ENCODE data around the gene ARL14EP. TPM values are rescaled to one million over a fixed set of nuclear protein-coding genes. Genes with fewer than 3 reads are reported as not detected.

ARL14EP gene
- total and polyA plus RNA-seq, 4 donors: 19.0 to 23.7 (median 20.2) TPM

GRCh38 chr11:30292545-30292944 lies 30.4 kb upstream of the ARL14EP start:
- no peaks in the 10 kb centered on the region for H3K27me3 ChIP-seq (ENCODE audit: control insufficient read depth in 1 of 2, insufficient read depth in 2 of 2, low read length in 1 of 2)
- intact Hi-C loops (cut with DNase I): no loop called here
- H3K9me3 ChIP-seq (ENCODE audit: control insufficient read depth, low read length): peaks cover 1% of the 10 kb centered on the region
- DNase-seq: no peak
- no peaks in the 10 kb centered on the region for H3K36me3 ChIP-seq (ENCODE audit: control insufficient read depth in 1 of 2, insufficient read depth in 2 of 2, low read length in 1 of 2)
- H3K4me3 ChIP-seq (ENCODE audit: low read length in 2 of 2): no peak overlapping the region
- ATAC-seq (ENCODE audit: low FRiP score): no peak
- no peaks in the 10 kb centered on the region for H3K4me1 ChIP-seq (ENCODE audit: control insufficient read depth in 1 of 2, insufficient read depth in 2 of 2, low read length in 2 of 2)
- WGBS, 2 donors: 82 to 86% methylated on average over 2 of the region's 2 CpGs
- H3K27ac ChIP-seq (ENCODE audit: low read depth in 1 of 2, low read length in 2 of 2): no peak overlapping the region

GRCh38 chr11:30295178-30295885 lies 27.6 kb upstream of the ARL14EP start:
- H3K4me1 ChIP-seq (ENCODE audit: control insufficient read depth in 1 of 2, insufficient read depth in 2 of 2, low read length in 2 of 2): no peaks in the 10 kb centered on the region
- intact Hi-C loops (cut with DNase I): no loop called here
- DNase-seq (no peak), ATAC-seq (ENCODE audit: low FRiP score) (peak; percentile 52)
- no peak overlapping the region for H3K27ac ChIP-seq (ENCODE audit: low read depth in 1 of 2, low read length in 2 of 2)
- 79 to 85% methylated on average over 8 of the region's 8 CpGs for WGBS, 2 donors
- no peaks in the 10 kb centered on the region for H3K27me3 ChIP-seq (ENCODE audit: control insufficient read depth in 1 of 2, insufficient read depth in 2 of 2, low read length in 1 of 2)
- H3K9me3 ChIP-seq (ENCODE audit: control insufficient read depth, low read length): no peaks in the 10 kb centered on the region
- H3K36me3 ChIP-seq (ENCODE audit: control insufficient read depth in 1 of 2, insufficient read depth in 2 of 2, low read length in 1 of 2): no peaks in the 10 kb centered on the region
- no peak overlapping the region for H3K4me3 ChIP-seq (ENCODE audit: low read length in 2 of 2)

- Histone ChIP-seq H3K27ac (ENCODE audit: low read depth in 1 of 2, low read length in 2 of 2) (no peak overlapping the region), H3K4me1 (ENCODE audit: control insufficient read depth in 1 of 2, insufficient read depth in 2 of 2, low read length in 2 of 2) (no peaks in the 10 kb centered on the region), H3K4me3 (ENCODE audit: low read length in 2 of 2) (no peak overlapping the region), H3K9me3 (ENCODE audit: control insufficient read depth, low read length) (no peaks in the 10 kb centered on the region), H3K36me3 (ENCODE audit: control insufficient read depth in 1 of 2, insufficient read depth in 2 of 2, low read length in 1 of 2) (no peaks in the 10 kb centered on the region), H3K27me3 (ENCODE audit: control insufficient read depth in 1 of 2, insufficient read depth in 2 of 2, low read length in 1 of 2) (no peaks in the 10 kb centered on the region)
- intact Hi-C loops (cut with DNase I): no loop called here
- DNase-seq: no peak
- 95 to 96% methylated on average over 1 of the region's 1 CpG for WGBS, 2 donors
- ATAC-seq (ENCODE audit: low FRiP score): no peak
Observed at GRCh38 chr11:30304620-30305019, 18.3 kb upstream of the ARL14EP start.

- ATAC-seq (ENCODE audit: low FRiP score) (no peak), DNase-seq (no peak)
- intact Hi-C loops (cut with DNase I): no loop called here
- H3K9me3 ChIP-seq (ENCODE audit: control insufficient read depth, low read length): peaks cover 1% of the 10 kb centered on the region
- no peak overlapping the region for H3K27ac ChIP-seq (ENCODE audit: low read depth in 1 of 2, low read length in 2 of 2)
- no peaks in the 10 kb centered on the region for H3K27me3 ChIP-seq (ENCODE audit: control insufficient read depth in 1 of 2, insufficient read depth in 2 of 2, low read length in 1 of 2)
- H3K4me3 ChIP-seq (ENCODE audit: low read length in 2 of 2): no peak overlapping the region
- no peaks in the 10 kb centered on the region for H3K4me1 ChIP-seq (ENCODE audit: control insufficient read depth in 1 of 2, insufficient read depth in 2 of 2, low read length in 2 of 2)
- H3K36me3 ChIP-seq (ENCODE audit: control insufficient read depth in 1 of 2, insufficient read depth in 2 of 2, low read length in 1 of 2): no peaks in the 10 kb centered on the region
- 91 to 100% methylated on average over 1 of the region's 1 CpG for WGBS, 2 donors
Observed at GRCh38 chr11:30310623-30311022, 12.3 kb upstream of the ARL14EP start.

GRCh38 chr11:30311189-30311588 lies 11.7 kb upstream of the ARL14EP start:
- 46% methylated on average over 2 of the region's 2 CpGs for WGBS, 2 donors
- H3K4me1 ChIP-seq (ENCODE audit: control insufficient read depth in 1 of 2, insufficient read depth in 2 of 2, low read length in 2 of 2): no peaks in the 10 kb centered on the region
- no peak overlapping the region for H3K4me3 ChIP-seq (ENCODE audit: low read length in 2 of 2)
- DNase-seq (no peak), ATAC-seq (ENCODE audit: low FRiP score) (no peak)
- intact Hi-C loops (cut with DNase I): no loop called here
- H3K9me3 ChIP-seq (ENCODE audit: control insufficient read depth, low read length): peaks cover 1% of the 10 kb centered on the region
- H3K27ac ChIP-seq (ENCODE audit: low read depth in 1 of 2, low read length in 2 of 2): no peak overlapping the region
- H3K27me3 ChIP-seq (ENCODE audit: control insufficient read depth in 1 of 2, insufficient read depth in 2 of 2, low read length in 1 of 2): no peaks in the 10 kb centered on the region
- H3K36me3 ChIP-seq (ENCODE audit: control insufficient read depth in 1 of 2, insufficient read depth in 2 of 2, low read length in 1 of 2): no peaks in the 10 kb centered on the region

GRCh38 chr11:30312243-30312642 lies 10.7 kb upstream of the ARL14EP start:
- no peak overlapping the region for H3K27ac ChIP-seq (ENCODE audit: low read depth in 1 of 2, low read length in 2 of 2)
- H3K36me3 ChIP-seq (ENCODE audit: control insufficient read depth in 1 of 2, insufficient read depth in 2 of 2, low read length in 1 of 2): no peaks in the 10 kb centered on the region
- no peak overlapping the region for H3K4me3 ChIP-seq (ENCODE audit: low read length in 2 of 2)
- no peaks in the 10 kb centered on the region for H3K4me1 ChIP-seq (ENCODE audit: control insufficient read depth in 1 of 2, insufficient read depth in 2 of 2, low read length in 2 of 2)
- H3K9me3 ChIP-seq (ENCODE audit: control insufficient read depth, low read length): peaks cover 1% of the 10 kb centered on the region
- ATAC-seq (ENCODE audit: low FRiP score) (no peak), DNase-seq (no peak)
- WGBS, 2 donors: 41 to 52% methylated on average over 1 of the region's 1 CpG
- intact Hi-C loops (cut with DNase I): no loop called here
- no peaks in the 10 kb centered on the region for H3K27me3 ChIP-seq (ENCODE audit: control insufficient read depth in 1 of 2, insufficient read depth in 2 of 2, low read length in 1 of 2)

- intact Hi-C loops (cut with DNase I): no loop called here
- DNase-seq (no peak), ATAC-seq (ENCODE audit: low FRiP score) (no peak)
- H3K27me3 ChIP-seq (ENCODE audit: control insufficient read depth in 1 of 2, insufficient read depth in 2 of 2, low read length in 1 of 2): no peaks in the 10 kb centered on the region
- H3K9me3 ChIP-seq (ENCODE audit: control insufficient read depth, low read length): peaks cover 1% of the 10 kb centered on the region
- H3K4me1 ChIP-seq (ENCODE audit: control insufficient read depth in 1 of 2, insufficient read depth in 2 of 2, low read length in 2 of 2): no peaks in the 10 kb centered on the region
- no peak overlapping the region for H3K27ac ChIP-seq (ENCODE audit: low read depth in 1 of 2, low read length in 2 of 2)
- H3K36me3 ChIP-seq (ENCODE audit: control insufficient read depth in 1 of 2, insufficient read depth in 2 of 2, low read length in 1 of 2): no peaks in the 10 kb centered on the region
- H3K4me3 ChIP-seq (ENCODE audit: low read length in 2 of 2): no peak overlapping the region
- WGBS, 2 donors: 83 to 93% methylated on average over 2 of the region's 2 CpGs
Observed at GRCh38 chr11:30313580-30313979, 9.3 kb upstream of the ARL14EP start.

GRCh38 chr11:30314625-30315024 lies 8.3 kb upstream of the ARL14EP start:
- no peak for ATAC-seq (ENCODE audit: low FRiP score)
- intact Hi-C loops (cut with DNase I): no loop called here
- Histone ChIP-seq H3K27me3 (ENCODE audit: control insufficient read depth in 1 of 2, insufficient read depth in 2 of 2, low read length in 1 of 2) (no peaks in the 10 kb centered on the region), H3K4me1 (ENCODE audit: control insufficient read depth in 1 of 2, insufficient read depth in 2 of 2, low read length in 2 of 2) (no peaks in the 10 kb centered on the region), H3K4me3 (ENCODE audit: low read length in 2 of 2) (no peak overlapping the region), H3K36me3 (ENCODE audit: control insufficient read depth in 1 of 2, insufficient read depth in 2 of 2, low read length in 1 of 2) (no peaks in the 10 kb centered on the region), H3K9me3 (ENCODE audit: control insufficient read depth, low read length) (peaks cover 1% of the 10 kb centered on the region), H3K27ac (ENCODE audit: low read depth in 1 of 2, low read length in 2 of 2) (no peak overlapping the region)
- DNase-seq: no peak

GRCh38 chr11:30316237-30316636 lies 6.7 kb upstream of the ARL14EP start:
- Histone ChIP-seq H3K9me3 (ENCODE audit: control insufficient read depth, low read length) (no peaks in the 10 kb centered on the region), H3K36me3 (ENCODE audit: control insufficient read depth in 1 of 2, insufficient read depth in 2 of 2, low read length in 1 of 2) (no peaks in the 10 kb centered on the region), H3K27me3 (ENCODE audit: control insufficient read depth in 1 of 2, insufficient read depth in 2 of 2, low read length in 1 of 2) (no peaks in the 10 kb centered on the region), H3K27ac (ENCODE audit: low read depth in 1 of 2, low read length in 2 of 2) (no peak overlapping the region), H3K4me1 (ENCODE audit: control insufficient read depth in 1 of 2, insufficient read depth in 2 of 2, low read length in 2 of 2) (no peaks in the 10 kb centered on the region), H3K4me3 (ENCODE audit: low read length in 2 of 2) (no peak overlapping the region)
- 19 to 22% methylated on average over 1 of the region's 1 CpG for WGBS, 2 donors
- ATAC-seq (ENCODE audit: low FRiP score) (no peak), DNase-seq (no peak)
- intact Hi-C loops (cut with DNase I): no loop called here
